ENCODE data around the gene SCAMP5.

The SCAMP5 gene

GRCh38 chr15:75023872-75024636 is 28.7 kb downstream of the SCAMP5 start:
- DNase-seq, result peak; percentile 14

- DNase-seq, result no peak
Observed at GRCh38 chr15:75025107-75025506, 29.7 kb downstream of the SCAMP5 start.

GRCh38 chr15:75025548-75026260 is 30.3 kb downstream of the SCAMP5 start:
- DNase-seq, result no peak

GRCh38 chr15:75027551-75027950 is 32.2 kb downstream of the SCAMP5 start:
- no peak for DNase-seq

GRCh38 chr15:75028991-75029377 is 33.6 kb downstream of the SCAMP5 start:
- no peak for DNase-seq

- DNase-seq, result peak; percentile 5
Observed at GRCh38 chr15:75029378-75030022, 34.1 kb downstream of the SCAMP5 start.

GRCh38 chr15:75030023-75030413 is 34.7 kb downstream of the SCAMP5 start:
- DNase-seq, result no peak

- DNase-seq, result no peak
Observed at GRCh38 chr15:75030424-75030823, 35.1 kb downstream of the SCAMP5 start.

- no peak for DNase-seq
Observed at GRCh38 chr15:75031848-75032247, 36.5 kb downstream of the SCAMP5 start.

- DNase-seq, result no peak
Observed at GRCh38 chr15:75032395-75032794, 37.0 kb downstream of the SCAMP5 start.

- no peak for DNase-seq
Observed at GRCh38 chr15:75033809-75034208, 38.4 kb downstream of the SCAMP5 start.

- no peak for DNase-seq
Observed at GRCh38 chr15:75034615-75035014, 39.3 kb downstream of the SCAMP5 start.

- no peak for DNase-seq
Observed at GRCh38 chr15:75036212-75036616, 40.9 kb downstream of the SCAMP5 start.

- DNase-seq, result no peak
Observed at GRCh38 chr15:75037685-75038084, 42.3 kb downstream of the SCAMP5 start.

GRCh38 chr15:75038231-75038630 is 42.9 kb downstream of the SCAMP5 start:
- DNase-seq, result no peak

GRCh38 chr15:75042730-75043508 is 47.6 kb downstream of the SCAMP5 start:
- DNase-seq, result no peak

- no peak for DNase-seq
Observed at GRCh38 chr15:75043509-75044257, 48.3 kb downstream of the SCAMP5 start.

GRCh38 chr15:75044258-75044878 is 49.0 kb downstream of the SCAMP5 start:
- no peak for DNase-seq

GRCh38 chr15:75045332-75046015 is 50.1 kb downstream of the SCAMP5 start:
- DNase-seq, result no peak

GRCh38 chr15:75048394-75048793 is 53.0 kb downstream of the SCAMP5 start:
- DNase-seq, result no peak

GRCh38 chr15:75049392-75049791 is 54.0 kb downstream of the SCAMP5 start:
- peak; percentile 74 for DNase-seq
